IMR-90 (cell line): ENCODE measurements around the gene ENPP3. TPM values are rescaled to one million over a fixed set of nuclear protein-coding genes. Genes with fewer than 3 reads are reported as not detected.

Source experiments
- ATAC-seq: fragments of 200-7000 bp; cut with Tn5 transposase; 2 replicates; pipeline ENCODE4 v1.9.1; 2020; ENCODE audit warnings: low read depth, mild to moderate bottlenecking, moderate library complexity
- BruUV-seq: library from RNA; stranded (reverse); fragments of 400-500 nt; replicated peaks from 2 replicates; lab custom pipeline; 2021; lab: Mats Ljungman, UMichigan
- CTCF ChIA-PET: fragments of 300-600 bp; formaldehyde crosslinking; extraction: SDS; loops from one replicate; lab custom pipeline; 2021; ENCODE audit warnings: antibody characterized with exemption; lab: Yijun Ruan, JAX
- POLR2A ChIA-PET: fragments of 300-600 bp; sonication (Branson Sonifier 250); formaldehyde crosslinking; loops from one replicate; lab custom pipeline; 2022; ENCODE audit warnings: antibody characterized with exemption; ENCODE audit not compliant: unreplicated experiment; lab: Charles Lee
- DNase-seq: peaks from one replicate; pipeline ENCODE4 v3.0.0; 2013
- H2AFZ ChIP-seq: replicated peaks from 2 replicates; pipeline ENCODE3; 2013; ENCODE audit warnings: low read length, mild to moderate bottlenecking; ENCODE audit not compliant: poor library complexity
- H2AK5ac ChIP-seq: 2 replicates; pipeline ENCODE4 v1.6.1; 2013; ENCODE audit warnings: low read depth, low read length, inconsistent platforms
- H2AK9ac ChIP-seq: replicated peaks from 2 replicates; pipeline ENCODE3; 2013; ENCODE audit warnings: mild to moderate bottlenecking, low read depth, low read length, moderate library complexity; ENCODE audit not compliant: poor library complexity
- H2BK120ac ChIP-seq: 2 replicates; pipeline ENCODE4 v1.6.1; 2013; ENCODE audit warnings: low read depth, low read length, inconsistent platforms
- H2BK15ac ChIP-seq: 3 replicates; pipeline ENCODE4 v1.6.1; 2013; ENCODE audit warnings: low read depth, low read length, inconsistent platforms
- H2BK20ac ChIP-seq: 2 replicates; pipeline ENCODE4 v1.6.1; 2013; ENCODE audit warnings: low read depth, mild to moderate bottlenecking, inconsistent platforms, low read length, moderate library complexity
- H2BK5ac ChIP-seq: 2 replicates; pipeline ENCODE4 v1.6.1; 2013; ENCODE audit warnings: mild to moderate bottlenecking, low read depth, low read length, inconsistent platforms; ENCODE audit not compliant: poor library complexity, severe bottlenecking
- H3K14ac ChIP-seq: replicated peaks from 2 replicates; pipeline ENCODE4 v1.6.1; 2013; ENCODE audit warnings: low read depth, low read length, inconsistent platforms
- H3K18ac ChIP-seq: 2 replicates; pipeline ENCODE4 v1.6.1; 2013; ENCODE audit warnings: low read depth, low read length, control low read depth
- H3K23ac ChIP-seq: 2 replicates; pipeline ENCODE4 v1.6.1; 2013; ENCODE audit warnings: low read depth, low read length, inconsistent platforms
- H3K27ac ChIP-seq: 2 replicates; pipeline ENCODE4 v1.5.1; 2013; ENCODE audit warnings: mild to moderate bottlenecking, control low read depth, low read length; ENCODE audit not compliant: insufficient read depth
- H3K27me3 ChIP-seq: 2 replicates; pipeline ENCODE4 v1.6.1; 2013; ENCODE audit warnings: low read length; ENCODE audit not compliant: control insufficient read depth, insufficient read depth
- H3K36me3 ChIP-seq: 2 replicates; pipeline ENCODE4 v1.6.1; 2013; ENCODE audit warnings: low read length, mixed read lengths; ENCODE audit not compliant: control insufficient read depth, insufficient read depth
- H3K4ac ChIP-seq: 2 replicates; pipeline ENCODE4 v1.6.1; 2013; ENCODE audit warnings: low read depth, low read length, inconsistent platforms
- H3K4me1 ChIP-seq: 2 replicates; pipeline ENCODE4 v1.6.1; 2013; ENCODE audit warnings: low read length, mixed read lengths; ENCODE audit not compliant: control insufficient read depth, insufficient read depth
- H3K4me2 ChIP-seq: 2 replicates; pipeline ENCODE4 v1.6.1; 2013; ENCODE audit warnings: low read depth, mild to moderate bottlenecking, control low read depth, low read length, moderate library complexity
- H3K4me3 ChIP-seq: 2 replicates; pipeline ENCODE4 v1.5.1; 2013; ENCODE audit warnings: low read depth, mild to moderate bottlenecking, control low read depth, low read length, moderate library complexity; ENCODE audit not compliant: insufficient read depth
- H3K56ac ChIP-seq: 2 replicates; pipeline ENCODE4 v1.6.1; 2013; ENCODE audit warnings: low read length, inconsistent platforms; ENCODE audit not compliant: insufficient read depth; ENCODE audit errors: extremely low read depth
- H3K79me1 ChIP-seq, 2 experiments: 2 replicates each; pipeline ENCODE4 v1.6.1; 2013; ENCODE audit warnings: low read length in 2 of 2, inconsistent platforms in 1 of 2, low read depth in 1 of 2
- H3K9ac ChIP-seq: 2 replicates; pipeline ENCODE4 v1.6.1; 2013; ENCODE audit warnings: low read depth, low read length, control low read depth
- H3K9me1 ChIP-seq: 2 replicates; pipeline ENCODE4 v1.6.1; 2013; ENCODE audit warnings: low read length, inconsistent platforms; ENCODE audit not compliant: insufficient read depth
- H3K9me3 ChIP-seq: 2 replicates; pipeline ENCODE4 v1.6.1; 2013; ENCODE audit warnings: low read length; ENCODE audit not compliant: control insufficient read depth, insufficient read depth
- H4K20me1 ChIP-seq: 2 replicates; pipeline ENCODE4 v1.6.1; 2013; ENCODE audit warnings: low read length, inconsistent platforms; ENCODE audit not compliant: insufficient read depth
- H4K5ac ChIP-seq: 2 replicates; pipeline ENCODE4 v1.6.1; 2013; ENCODE audit warnings: mild to moderate bottlenecking, low read depth, low read length, control low read depth
- H4K8ac ChIP-seq, 2 experiments: 2 replicates each; pipeline ENCODE4 v1.6.1; 2013; ENCODE audit warnings: low read depth in 2 of 2, low read length in 2 of 2, control low read depth in 1 of 2, inconsistent platforms in 1 of 2
- H4K91ac ChIP-seq: 2 replicates; pipeline ENCODE4 v1.6.1; 2013; ENCODE audit warnings: low read depth, low read length, inconsistent platforms; ENCODE audit not compliant: insufficient read depth
- BHLHE40 ChIP-seq: fragments of 150-350 bp; IDR thresholded peaks from 2 replicates; pipeline ENCODE4 v1.6.1; 2016; ENCODE audit warnings: mild to moderate bottlenecking, low read depth, low read length
- CEBPB ChIP-seq: IDR thresholded peaks from 2 replicates; pipeline ENCODE4 v1.6.1; 2012; ENCODE audit warnings: low read depth, low read length, improper control_type of control experiment
- ELK1 ChIP-seq: fragments of 150-350 bp; IDR thresholded peaks from 2 replicates; pipeline ENCODE4 v1.6.1; 2016; ENCODE audit warnings: low read depth, mild to moderate bottlenecking, low read length, moderate library complexity, borderline replicate concordance
- MAZ ChIP-seq: IDR thresholded peaks from 2 replicates; pipeline ENCODE4 v1.6.1; 2012; ENCODE audit warnings: low read depth, mild to moderate bottlenecking, low read length, improper control_type of control experiment, moderate library complexity, borderline replicate concordance
- POLR2A ChIP-seq: IDR thresholded peaks from 2 replicates; pipeline ENCODE4 v1.6.1; 2012; ENCODE audit warnings: mild to moderate bottlenecking, low read depth, low read length
- RCOR1 ChIP-seq: IDR thresholded peaks from 2 replicates; pipeline ENCODE4 v1.6.1; 2012; ENCODE audit warnings: mild to moderate bottlenecking, low read length, improper control_type of control experiment; ENCODE audit not compliant: insufficient replicate concordance
- SMC3 ChIP-seq: fragments of 150-350 bp; IDR thresholded peaks from 2 replicates; pipeline ENCODE4 v1.6.1; 2016; ENCODE audit warnings: low read depth, mild to moderate bottlenecking, antibody characterized with exemption, low read length, moderate library complexity
- WGBS, 2 experiments: methylation state at CpG; one replicate each; pipeline versions ENCODE4 v1.1.5 to v1.1.7; 2013; ENCODE audit warnings: missing lambda C conversion rate in 2 of 2; ENCODE audit not compliant: insufficient read length in 1 of 2; ENCODE audit errors: extremely low coverage in 2 of 2; 5-methylcytosine and 5-hydroxymethylcytosine counted together
- dilution Hi-C: fragments of 300-500 bp; cut with HindIII; formaldehyde crosslinking; loops from one replicate; pipeline ENCODE4 v1.14.3; 2018; ENCODE audit warnings: low sequenced_read_pairs; ENCODE audit not compliant: unreplicated experiment
- in situ Hi-C: fragments of 300-500 bp; cut with MboI; formaldehyde crosslinking; loops from 3 replicates; pipeline ENCODE4 v1.14.3; 2019; ENCODE audit warnings: low sequenced_read_pairs, inconsistent platforms, mixed read lengths
- intact Hi-C: fragments of 100-400 bp; cut with micrococcal nuclease; formaldehyde crosslinking; loops from 2 replicates; pipeline ENCODE4 v1.10.0; 2022
- polyA plus RNA-seq, 3 experiments: library from polyadenylated mRNA; depleted of rRNA; stranded (reverse); fragments of >200 nt; gene quantifications; 2 replicates each; pipeline ENCODE4 v1.2.3, GENCODE V29; 2012; ENCODE audit warnings: low replicate concordance in 1 of 3
- total RNA-seq: library from RNA; depleted of rRNA; stranded (reverse); fragments of >200 nt; gene quantifications from 2 replicates; pipeline ENCODE4 v1.2.3, GENCODE V29; 2012

Gene ENPP3
- total and polyA plus RNA-seq, 2 of the 4 experiments (the other 2 are of a cell fraction): under 0.01 to 0.05 TPM

- H4K5ac ChIP-seq: no peak overlapping the region
- no peak overlapping the region for H3K23ac ChIP-seq
- H3K9me1 ChIP-seq: peaks cover 3% of the 10 kb centered on the region; the same call in 1 of the 2 replicates
- H2AK5ac ChIP-seq: no peak overlapping the region
- H3K56ac ChIP-seq: no peak overlapping the region
- no peak overlapping the region for H3K18ac ChIP-seq
- in situ Hi-C loops: no loop called here
- H3K4me2 ChIP-seq: no peak overlapping the region
- no peak overlapping the region for H2BK120ac ChIP-seq
- no TSS peak for BruUV-seq
- H3K9me3 ChIP-seq: no peaks in the 10 kb centered on the region
- TF ChIP-seq ELK1 (no peak), MAZ (no peak), RCOR1 (no peak), CEBPB (peak; percentile 1; the same call in 1 of the 2 replicates), SMC3 (no peak), POLR2A (no peak), BHLHE40 (no peak)
- ChIA-PET CTCF (interaction anchor here (1.5 kb wide), 1 partner anchor 38 kb away, joined by 5 read pairs; no protein-coding TSS in a partner anchor), POLR2A (no interaction called here)
- no peak overlapping the region for H2BK20ac ChIP-seq
- no peak overlapping the region for H3K4me3 ChIP-seq
- no CpG with 5 or more reads among the region's 2 CpGs for WGBS, 2 experiments
- intact Hi-C loops: no loop called here
- ATAC-seq: no peak
- no peak overlapping the region for H4K8ac ChIP-seq
- no peak overlapping the region for H3K27ac ChIP-seq
- no peaks in the 10 kb centered on the region for H3K27me3 ChIP-seq
- H2AK9ac ChIP-seq: no peak overlapping the region
- no peak for DNase-seq
- H3K4ac ChIP-seq: no peak overlapping the region
- H4K20me1 ChIP-seq: no peaks in the 10 kb centered on the region
- H2AFZ ChIP-seq: no peak overlapping the region
- no peak overlapping the region for H3K14ac ChIP-seq
- peak overlapping the region; percentile 4 for H2BK5ac ChIP-seq
- peaks cover 5% of the 10 kb centered on the region for H3K4me1 ChIP-seq
- H2BK15ac ChIP-seq: no peak overlapping the region
- dilution Hi-C loops: no loop called here
- no peaks in the 10 kb centered on the region for H3K79me1 ChIP-seq
- no peak overlapping the region for H4K91ac ChIP-seq
- no peaks in the 10 kb centered on the region for H3K36me3 ChIP-seq
- H3K9ac ChIP-seq: no peak overlapping the region
Observed at GRCh38 chr6:131657222-131657621, 20.1 kb downstream of the ENPP3 start.
